ENCODE results near the gene TMEM81.

DNA sequence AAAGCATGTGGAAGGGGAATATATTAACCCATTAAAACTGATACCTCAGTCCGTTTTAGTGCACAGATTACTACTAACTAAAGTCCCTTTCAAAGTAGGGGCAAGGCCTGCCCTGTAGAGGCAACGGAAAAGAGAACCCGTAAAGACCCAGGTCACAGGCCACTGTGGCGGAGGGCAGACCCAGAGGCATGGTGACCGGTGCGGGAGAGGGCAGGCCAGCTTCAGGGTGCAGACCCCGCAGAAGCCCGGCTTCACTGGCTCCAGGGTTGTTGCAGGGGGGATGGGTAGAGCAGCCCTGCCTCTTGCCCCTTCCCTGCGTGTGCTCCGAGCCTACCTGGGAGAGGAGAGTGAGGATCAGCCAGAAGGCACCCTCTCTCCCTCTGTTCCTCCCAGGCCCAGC is 23.5 kb downstream of the TMEM81 start:
- TF ChIP-seq, protein P1, sequence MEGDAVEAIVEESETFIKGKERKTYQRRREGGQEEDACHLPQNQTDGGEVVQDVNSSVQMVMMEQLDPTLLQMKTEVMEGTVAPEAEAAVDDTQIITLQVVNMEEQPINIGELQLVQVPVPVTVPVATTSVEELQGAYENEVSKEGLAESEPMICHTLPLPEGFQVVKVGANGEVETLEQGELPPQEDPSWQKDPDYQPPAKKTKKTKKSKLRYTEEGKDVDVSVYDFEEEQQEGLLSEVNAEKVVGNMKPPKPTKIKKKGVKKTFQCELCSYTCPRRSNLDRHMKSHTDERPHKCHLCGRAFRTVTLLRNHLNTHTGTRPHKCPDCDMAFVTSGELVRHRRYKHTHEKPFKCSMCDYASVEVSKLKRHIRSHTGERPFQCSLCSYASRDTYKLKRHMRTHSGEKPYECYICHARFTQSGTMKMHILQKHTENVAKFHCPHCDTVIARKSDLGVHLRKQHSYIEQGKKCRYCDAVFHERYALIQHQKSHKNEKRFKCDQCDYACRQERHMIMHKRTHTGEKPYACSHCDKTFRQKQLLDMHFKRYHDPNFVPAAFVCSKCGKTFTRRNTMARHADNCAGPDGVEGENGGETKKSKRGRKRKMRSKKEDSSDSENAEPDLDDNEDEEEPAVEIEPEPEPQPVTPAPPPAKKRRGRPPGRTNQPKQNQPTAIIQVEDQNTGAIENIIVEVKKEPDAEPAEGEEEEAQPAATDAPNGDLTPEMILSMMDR (IDR thresholded peaks at IDR 0.05; ENCODE audit: low read depth, low read length) = no peak
- TF ChIP-seq POLR2A (IDR thresholded peaks at IDR 0.05; ENCODE audit: extremely low read depth, insufficient read length) = no peak
- TF ChIP-seq, protein P2, sequence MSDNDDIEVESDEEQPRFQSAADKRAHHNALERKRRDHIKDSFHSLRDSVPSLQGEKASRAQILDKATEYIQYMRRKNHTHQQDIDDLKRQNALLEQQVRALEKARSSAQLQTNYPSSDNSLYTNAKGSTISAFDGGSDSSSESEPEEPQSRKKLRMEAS (IDR thresholded peaks at IDR 0.05; ENCODE audit: low read depth, low read length) = no peak

Measured in NB4 (cell line).